ENCODE results near the gene SEM1. TPM values are rescaled to one million over a fixed set of nuclear protein-coding genes. Genes with fewer than 3 reads are reported as not detected.
"Not testable (repeated sequence)": the region's sequence is repeated elsewhere in the genome, so short reads cannot be mapped to it uniquely, and the experiment has no call there.

Gene SEM1
- total RNA-seq, 1 donor from 2014 or later = 53.7 TPM

DNA sequence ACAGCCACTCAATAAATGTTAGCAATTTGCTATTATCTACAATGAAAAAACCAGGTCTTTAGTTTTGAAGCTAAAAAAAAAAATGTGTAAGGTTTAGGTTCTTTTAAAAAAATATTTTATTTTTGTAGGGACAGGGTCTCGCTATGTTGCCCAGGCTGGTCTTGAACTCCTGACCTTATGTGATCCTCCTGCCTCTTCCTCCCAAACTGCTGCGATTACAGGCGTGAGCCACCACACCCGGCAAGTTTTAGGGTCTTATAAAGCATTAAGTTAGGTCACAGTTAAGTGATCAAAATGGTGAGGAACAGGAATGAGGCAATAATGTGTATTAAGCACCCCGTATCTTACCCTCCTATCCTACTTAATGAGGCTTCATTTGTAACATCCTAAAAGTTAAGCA, 774 bp downstream of the SEM1 start:
- no peak for ATAC-seq
- no peak for DNase-seq (ENCODE audit: low spot score)
- intact Hi-C loops (cut with DNase I) = no loop called here

DNA sequence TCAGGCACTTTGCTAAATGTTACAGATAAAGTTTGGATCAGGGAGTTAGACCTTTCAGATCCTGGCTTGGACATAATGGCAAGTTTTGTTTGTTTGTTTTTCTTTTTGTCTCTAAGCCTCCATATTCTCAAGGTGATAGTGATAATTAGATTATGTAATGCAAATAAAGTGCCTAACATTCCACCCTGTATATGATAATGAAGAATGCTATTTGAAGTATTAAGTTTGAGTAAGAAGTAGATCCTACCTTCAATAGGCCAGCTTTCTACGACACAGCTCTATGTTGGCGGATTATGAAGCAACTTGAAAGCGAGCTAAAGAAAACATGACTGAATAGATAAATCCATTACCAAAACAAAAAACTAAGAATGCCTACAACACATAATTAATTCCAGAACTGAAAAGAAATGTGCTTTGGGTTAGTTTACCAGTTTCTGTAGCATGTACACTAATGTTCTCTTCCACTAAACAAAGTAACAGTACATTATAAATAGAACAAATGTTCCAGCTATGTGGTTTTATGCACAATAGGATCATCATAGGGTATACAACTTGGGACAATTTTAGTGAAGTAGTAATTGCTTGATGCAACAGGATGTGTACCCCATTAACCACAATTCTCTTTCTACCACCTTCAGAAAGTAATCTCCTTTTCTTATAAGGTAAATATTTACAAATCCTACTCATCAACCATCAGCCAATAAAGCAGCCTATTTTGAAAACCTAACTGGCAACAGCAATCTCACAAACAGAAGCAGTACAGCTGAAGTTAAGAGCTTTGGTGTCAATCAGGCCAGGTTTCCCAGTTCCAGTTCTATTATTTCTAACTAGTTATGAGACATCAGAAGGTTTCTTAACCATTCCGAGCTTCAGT, 1.5 kb downstream of the SEM1 start:
- no peak for ATAC-seq
- intact Hi-C loops (cut with DNase I) = no loop called here

DNA sequence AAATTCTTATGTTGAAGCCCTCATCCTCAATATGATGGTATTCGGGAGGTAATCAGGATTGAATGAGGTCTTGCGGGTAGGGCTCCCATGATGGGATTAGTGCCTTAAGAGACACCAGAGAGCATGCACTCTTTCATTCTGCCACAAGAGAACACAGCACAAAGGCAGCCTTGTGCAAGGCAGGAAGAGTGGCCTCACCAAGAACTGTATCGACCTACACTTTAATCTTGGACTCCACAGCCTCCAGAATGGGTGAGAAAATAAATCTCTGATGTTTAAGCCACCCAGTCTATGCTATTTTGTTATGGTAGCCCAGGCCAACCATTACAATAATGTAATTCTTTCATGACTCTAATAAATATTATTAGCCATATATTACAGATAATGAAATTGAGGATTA, 8.4 kb downstream of the SEM1 start:
- no peak for DNase-seq (ENCODE audit: low spot score)
- ATAC-seq = no peak
- intact Hi-C loops (cut with DNase I) = no loop called here

More for the DNA sequence above, 1.5 kb downstream of the SEM1 start:
- no peak for DNase-seq (ENCODE audit: low spot score)

DNA sequence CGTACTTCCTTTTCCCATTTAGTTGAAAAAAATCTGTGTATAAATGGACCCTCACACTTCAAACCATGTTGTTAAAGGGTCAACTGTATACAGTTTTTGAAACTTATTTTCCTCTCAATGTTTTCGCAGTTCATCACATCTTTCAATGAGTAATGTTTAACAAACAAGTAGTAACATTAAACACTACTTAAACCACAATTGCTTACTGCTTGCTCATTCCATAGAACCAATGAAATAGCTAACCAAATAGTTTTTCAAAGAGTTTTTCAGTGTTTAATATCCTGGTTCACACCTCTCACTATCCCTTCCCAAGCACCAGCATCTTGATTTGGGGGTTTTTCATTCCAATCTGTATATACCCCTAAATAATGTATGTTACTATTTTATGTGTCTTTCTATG, 9.1 kb downstream of the SEM1 start:
- ATAC-seq (no peak), DNase-seq (ENCODE audit: low spot score) (no peak)
- intact Hi-C loops (cut with DNase I) = no loop called here

DNA sequence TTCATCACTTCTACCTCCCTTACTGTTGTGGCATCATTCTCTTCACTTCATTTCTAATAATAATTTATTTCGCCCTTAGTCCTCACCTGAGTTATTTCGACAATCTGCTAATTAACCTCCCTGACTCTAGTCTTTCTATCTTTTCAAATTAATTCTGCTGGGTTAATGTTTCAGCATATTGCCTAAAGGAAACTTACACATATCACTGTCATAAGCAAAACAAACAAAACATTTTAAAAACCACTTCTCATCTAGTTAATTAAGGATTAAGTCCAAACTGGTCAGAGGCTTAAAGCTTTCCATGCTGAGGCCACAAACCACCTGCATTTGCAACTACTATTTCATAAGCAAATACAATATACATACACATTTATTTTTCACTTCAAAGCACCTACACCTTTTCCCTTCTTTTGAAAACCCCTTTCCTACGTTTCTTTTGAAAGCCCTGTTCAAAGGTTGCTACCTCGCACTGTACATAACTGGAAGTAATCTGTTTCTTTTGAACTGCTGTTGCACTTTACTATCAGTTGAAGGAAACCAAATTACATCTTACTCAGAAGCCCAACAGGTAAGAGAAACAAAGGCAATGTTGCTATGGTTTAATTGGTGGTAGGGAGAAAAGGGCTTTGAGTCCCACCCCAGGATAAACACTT, 10.3 kb downstream of the SEM1 start:
- no peak for DNase-seq (ENCODE audit: low spot score)
- ATAC-seq = no peak
- intact Hi-C loops (cut with DNase I) = no loop called here

DNA sequence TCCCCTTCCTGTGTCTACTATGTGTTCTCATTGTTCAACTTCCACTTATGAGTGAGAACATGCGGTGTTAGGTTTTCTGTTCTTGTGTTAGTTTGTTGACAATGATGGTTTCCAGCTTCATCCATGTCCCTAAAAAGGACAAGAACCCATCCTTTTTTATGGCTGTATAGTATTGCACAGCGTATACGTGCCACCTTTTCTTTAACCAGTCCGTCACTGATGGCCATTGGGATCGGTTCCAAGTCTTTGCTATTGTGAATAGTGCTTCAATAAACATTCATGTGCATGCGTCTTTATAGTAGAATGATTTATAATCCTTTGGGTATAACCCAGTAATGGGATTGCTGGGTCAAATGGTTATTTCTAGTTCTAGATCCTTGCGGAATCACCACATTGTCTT, 11.2 kb downstream of the SEM1 start:
- DNase-seq (ENCODE audit: low spot score); intact Hi-C loops (cut with DNase I); ATAC-seq: not testable (repeated sequence)

DNA sequence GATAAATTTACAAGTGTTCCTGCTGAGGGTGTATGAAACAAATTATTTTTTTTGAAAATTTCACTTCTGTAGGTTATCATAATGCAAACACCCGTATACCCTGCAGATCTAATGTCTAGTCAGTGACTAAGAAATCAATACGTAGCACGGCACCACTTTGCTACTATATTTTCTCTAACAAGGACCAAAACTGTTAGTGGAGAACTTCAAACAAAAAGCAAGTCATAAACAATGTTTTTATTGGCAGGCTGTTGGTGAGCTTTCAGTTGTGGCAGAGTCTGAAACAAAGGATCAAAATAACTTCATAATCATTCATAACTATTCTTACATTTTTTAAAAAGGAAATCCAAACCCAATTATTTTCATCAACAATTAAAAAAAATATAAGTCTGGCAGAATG, 11.8 kb downstream of the SEM1 start:
- DNase-seq (ENCODE audit: low spot score) (no peak), ATAC-seq (no peak)
- intact Hi-C loops (cut with DNase I) = no loop called here

DNA sequence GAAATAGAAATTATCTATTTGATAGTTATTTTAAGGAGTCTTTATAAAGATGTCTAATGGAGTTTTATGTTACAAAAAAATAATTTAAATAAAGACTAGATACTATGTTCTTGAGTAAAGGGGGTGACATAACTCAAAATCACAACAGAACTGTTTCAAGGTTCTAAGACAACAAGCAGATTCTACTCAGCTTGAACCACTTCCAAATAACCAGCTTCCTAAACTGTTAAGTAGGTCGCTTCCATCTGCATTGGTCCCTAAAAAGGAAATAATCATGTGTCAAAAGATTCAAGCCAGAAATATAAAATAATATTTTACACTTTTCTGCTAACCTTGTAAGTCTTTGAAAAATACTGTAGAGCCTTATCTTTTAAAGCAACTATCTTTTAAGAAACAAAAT, 14.1 kb downstream of the SEM1 start:
- ATAC-seq = no peak
- intact Hi-C loops (cut with DNase I) = no loop called here
- DNase-seq (ENCODE audit: low spot score) = no peak

DNA sequence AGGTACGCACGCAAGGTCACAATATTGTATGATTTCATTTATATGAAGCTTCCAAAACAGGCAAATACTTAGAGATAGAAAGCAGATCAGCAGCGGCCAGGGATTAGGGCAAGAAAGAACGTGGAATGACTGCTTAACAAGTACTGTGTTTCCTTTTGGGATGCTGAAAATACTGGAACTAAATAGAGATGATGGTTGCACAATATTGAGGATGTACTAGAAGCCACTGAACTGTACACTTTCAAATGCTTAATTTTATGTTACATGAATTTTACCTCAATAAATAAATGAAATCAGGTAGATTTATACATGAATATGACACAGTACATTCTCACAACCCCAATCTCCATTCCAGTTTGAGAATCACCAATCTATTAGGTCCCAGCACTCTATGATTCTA, 15.6 kb downstream of the SEM1 start:
- intact Hi-C loops (cut with DNase I) = no loop called here
- DNase-seq (ENCODE audit: low spot score) (no peak), ATAC-seq (no peak)

DNA sequence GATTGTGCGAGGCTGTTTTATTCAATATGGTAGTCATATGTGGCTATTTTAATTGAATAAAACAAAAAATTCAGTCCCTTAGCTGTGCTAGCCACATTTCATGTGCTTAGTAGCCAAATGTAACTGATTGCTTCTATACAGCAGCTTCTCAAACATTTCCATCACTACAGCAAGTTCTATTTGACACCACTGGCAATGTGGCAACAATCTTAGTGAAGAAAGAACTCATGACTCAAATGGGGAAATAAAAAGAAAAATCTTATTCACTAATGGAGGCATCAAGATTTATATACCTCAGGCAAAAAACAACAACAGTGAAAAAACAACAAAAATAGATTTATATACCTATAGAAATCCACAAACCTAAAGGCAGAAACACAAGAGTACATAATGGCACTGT, 17.9 kb downstream of the SEM1 start:
- intact Hi-C loops (cut with DNase I) = no loop called here
- ATAC-seq = no peak
- no peak for DNase-seq (ENCODE audit: low spot score)

DNA sequence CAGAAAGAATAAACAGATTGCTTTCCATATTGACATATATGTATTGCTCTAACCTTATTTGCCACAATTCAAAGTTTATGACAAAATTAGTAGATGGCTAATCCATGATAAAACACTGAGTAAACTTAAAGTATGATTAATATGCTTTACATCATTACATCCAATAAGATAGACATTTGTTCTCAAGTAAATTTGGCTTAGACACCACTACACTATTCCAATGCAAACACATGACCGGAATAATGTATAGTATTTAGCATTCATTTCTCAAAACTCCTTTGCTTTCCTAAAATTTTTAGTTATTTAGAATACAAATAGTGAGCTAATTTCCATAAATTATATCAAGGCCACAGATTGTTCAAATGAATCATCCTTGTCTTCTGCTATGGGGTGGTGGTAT, 20.2 kb downstream of the SEM1 start:
- DNase-seq (ENCODE audit: low spot score) (no peak), ATAC-seq (no peak)
- intact Hi-C loops (cut with DNase I) = no loop called here

DNA sequence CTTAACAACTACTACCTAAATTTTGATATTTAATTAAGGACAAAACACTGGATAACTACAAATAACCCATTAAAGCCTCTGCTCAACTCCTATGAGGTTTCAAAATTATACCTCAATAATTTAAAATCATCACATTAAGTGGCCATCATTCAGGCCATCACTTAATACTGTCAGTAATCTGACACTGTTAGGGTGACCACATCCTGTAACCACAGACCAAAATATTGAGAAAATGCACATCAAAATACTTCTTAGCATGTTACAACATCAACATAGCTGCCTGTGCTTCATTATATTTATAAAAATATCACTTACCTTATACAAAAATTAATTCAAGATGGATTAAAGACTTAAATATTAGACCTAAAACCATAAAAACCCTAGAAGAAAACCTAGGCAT, 23.3 kb downstream of the SEM1 start:
- ATAC-seq (no peak), DNase-seq (ENCODE audit: low spot score) (no peak)
- intact Hi-C loops (cut with DNase I) = no loop called here

DNA sequence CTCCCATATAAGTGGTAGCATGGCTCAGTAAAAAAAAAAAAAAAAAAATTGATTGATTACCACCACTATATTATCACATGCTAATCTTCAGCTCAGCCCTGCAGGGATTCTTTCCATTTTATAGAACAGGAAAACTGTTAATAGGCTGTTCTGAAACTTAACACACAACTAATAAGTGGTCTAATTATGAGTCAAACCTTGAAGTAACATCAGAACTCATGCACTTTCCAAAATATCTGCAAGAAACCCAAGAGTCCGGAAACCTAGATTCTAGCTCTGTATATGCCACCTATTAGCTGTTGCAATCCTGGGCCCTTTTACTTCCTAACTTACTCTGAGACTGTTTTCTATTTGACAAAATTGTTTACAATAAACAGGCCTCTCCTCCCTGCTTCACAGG, 23.9 kb downstream of the SEM1 start:
- no peak for ATAC-seq
- intact Hi-C loops (cut with DNase I) = no loop called here
- DNase-seq (ENCODE audit: low spot score) = no peak

DNA sequence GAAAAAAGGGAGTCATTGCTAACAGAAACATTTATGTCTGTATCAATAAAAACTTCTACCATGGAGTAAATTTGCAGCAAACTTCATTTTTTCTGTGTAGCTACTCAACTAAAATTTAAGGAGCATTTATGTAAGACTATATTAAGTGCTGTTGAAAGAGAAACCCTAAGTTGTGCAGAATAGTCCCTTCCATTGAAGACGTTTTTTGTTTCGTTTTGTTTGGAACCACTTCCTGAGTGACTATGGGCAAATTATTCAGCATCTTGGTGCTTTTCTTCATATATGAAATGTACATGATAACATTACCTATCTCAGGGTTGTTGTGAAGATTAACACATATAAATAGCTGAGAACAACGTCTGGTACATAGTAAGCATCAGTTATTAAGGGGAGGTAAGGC, 24.3 kb downstream of the SEM1 start:
- DNase-seq (ENCODE audit: low spot score) (no peak), ATAC-seq (no peak)
- intact Hi-C loops (cut with DNase I) = no loop called here

DNA sequence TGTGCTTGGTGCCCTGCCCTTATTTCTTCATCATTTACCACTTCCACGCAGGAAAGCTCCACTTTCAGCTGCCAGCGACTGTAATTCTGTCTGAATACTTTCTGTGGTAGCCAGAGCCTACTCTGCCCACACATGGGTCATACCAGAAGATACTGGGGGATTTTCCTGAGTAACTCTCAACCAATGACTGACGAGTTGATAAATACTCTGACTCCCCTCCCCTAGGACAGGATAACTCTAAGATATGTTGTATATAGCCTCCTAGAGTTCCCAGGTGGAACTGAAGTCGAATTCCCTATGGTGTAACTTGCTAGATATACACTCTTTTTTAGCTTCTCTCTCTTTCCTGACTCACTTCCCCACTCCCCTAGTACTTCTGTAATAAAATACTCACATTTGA, 29.8 kb downstream of the SEM1 start:
- DNase-seq (ENCODE audit: low spot score) (no peak), ATAC-seq (no peak)
- intact Hi-C loops (cut with DNase I) = no loop called here

DNA sequence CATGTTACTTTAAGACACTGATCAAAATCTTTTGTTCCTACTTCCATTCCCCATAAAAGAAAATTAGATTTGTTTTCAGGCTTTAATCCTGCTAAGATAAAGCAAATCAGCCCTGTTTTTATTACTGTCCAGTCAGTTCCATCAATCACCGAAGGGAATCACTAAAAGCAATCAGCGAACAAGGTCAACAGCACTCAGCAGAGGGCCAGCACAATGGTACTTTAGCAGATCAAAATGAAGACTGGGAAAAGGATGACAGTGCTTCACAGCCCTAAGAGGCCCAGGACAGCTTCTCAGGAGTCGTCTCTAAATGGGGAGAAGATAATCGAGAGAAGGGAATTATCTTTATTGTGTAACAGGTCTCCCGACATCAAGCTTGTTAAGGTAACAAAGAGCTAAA, 32.7 kb downstream of the SEM1 start:
- no peak for DNase-seq (ENCODE audit: low spot score)
- intact Hi-C loops (cut with DNase I) = no loop called here
- ATAC-seq = no peak

DNA sequence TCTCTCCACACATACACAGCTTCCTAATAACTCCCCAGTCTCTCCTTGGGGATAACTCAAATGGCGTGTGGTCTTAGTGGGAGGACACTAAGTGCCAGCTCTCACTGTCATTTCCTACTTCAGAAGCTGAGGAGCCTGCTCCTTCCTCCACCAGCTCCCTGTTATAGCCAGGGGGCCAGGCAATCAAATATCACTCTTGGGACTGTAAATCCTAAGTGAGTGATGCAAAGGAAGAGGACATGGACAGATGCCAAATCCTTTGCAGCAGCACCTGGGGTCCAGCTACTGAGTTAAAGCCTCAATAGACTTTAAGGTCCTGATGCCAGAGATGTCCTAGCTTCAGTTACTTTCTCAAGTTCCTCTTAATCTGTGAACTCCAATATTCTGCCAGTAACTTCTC, 34.1 kb downstream of the SEM1 start:
- ATAC-seq = no peak
- intact Hi-C loops (cut with DNase I) = no loop called here

DNA sequence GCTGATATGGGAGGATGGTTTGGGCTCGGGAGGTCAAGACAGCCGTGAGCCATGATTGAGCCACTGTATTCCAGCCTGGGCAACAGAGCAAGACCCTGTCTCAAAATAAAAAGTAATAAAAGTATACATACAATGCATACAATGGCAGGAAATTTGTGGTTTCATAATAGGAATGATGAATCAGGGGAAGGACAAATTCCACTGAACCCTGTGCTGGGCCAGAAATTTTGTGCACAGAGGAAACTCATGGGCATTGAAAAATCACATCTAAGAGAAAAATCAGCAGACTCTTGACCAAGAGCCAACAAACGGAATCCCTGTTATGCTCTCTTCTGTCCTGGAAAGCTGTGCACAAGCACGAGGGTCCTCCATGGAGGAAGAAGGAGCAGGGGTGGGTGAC, 35.1 kb downstream of the SEM1 start:
- ATAC-seq (no peak), DNase-seq (ENCODE audit: low spot score) (no peak)
- intact Hi-C loops (cut with DNase I) = no loop called here

More for the DNA sequence above, 34.1 kb downstream of the SEM1 start:
- no peak for DNase-seq (ENCODE audit: low spot score)

DNA sequence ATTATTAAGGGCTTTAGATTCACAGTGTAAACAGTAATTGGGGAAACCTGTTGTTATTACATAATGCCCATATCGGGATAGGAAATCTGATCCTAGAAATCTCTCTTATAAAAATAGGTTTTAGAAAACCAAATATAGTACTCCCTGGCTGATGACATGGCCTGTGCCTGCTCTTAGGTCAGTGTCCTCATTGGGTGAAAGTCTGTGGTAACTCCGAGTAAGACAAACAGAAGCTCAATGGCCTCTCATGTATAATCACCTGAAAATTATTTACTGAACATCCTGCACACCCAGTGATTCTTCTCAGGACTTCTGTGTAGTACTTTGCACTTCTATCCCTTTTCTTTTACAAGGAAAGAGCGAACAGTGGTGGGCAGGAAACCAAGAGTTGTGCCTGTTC, 37.8 kb downstream of the SEM1 start:
- ATAC-seq = no peak
- DNase-seq (ENCODE audit: low spot score) = no peak
- intact Hi-C loops (cut with DNase I) = no loop called here

DNA sequence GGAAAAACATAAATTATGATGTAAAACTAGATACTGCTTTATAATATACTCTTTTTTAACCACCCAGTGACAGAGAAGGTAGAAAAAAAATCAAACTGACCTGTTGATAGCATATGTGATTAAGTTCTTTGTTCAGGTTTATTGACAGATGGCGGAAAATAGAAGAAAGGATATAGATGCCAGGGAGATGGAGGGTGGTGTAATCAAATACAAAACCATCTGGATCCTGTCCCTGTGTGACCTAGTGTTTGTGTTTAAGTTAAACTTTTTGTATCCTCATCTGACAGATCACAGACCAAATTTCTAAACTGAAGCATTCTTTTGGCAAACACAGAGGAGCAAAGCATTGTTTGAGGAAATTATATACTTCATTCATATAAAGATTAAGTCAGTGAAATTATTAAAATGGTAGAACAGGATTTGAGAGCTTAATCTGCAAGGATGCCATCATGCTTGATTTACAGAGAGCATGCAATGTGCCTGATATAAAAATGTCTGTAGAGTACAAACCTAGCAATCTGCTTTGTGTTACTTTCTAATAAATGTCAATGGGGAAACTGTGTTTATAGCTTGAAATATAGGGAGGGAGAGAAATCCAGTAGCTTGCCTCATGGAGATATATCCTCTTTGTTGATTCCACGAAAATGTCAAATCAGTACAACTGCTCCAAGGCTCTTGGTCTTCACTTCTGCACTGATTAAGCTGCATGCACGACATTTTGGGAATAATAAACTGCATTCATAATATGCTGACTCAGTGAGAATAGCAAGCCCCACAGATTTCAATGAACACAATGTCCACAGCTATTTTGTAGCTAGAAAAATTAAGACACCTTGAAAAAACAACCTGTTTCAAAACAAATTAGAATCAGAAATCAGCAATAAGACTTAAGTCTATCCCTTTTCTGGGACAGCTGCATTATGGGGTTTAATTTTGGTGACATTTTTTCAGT, 39.0 kb downstream of the SEM1 start:
- DNase-seq (ENCODE audit: low spot score) = no peak
- no peak for ATAC-seq
- intact Hi-C loops (cut with DNase I) = no loop called here

All from sciatic nerve (tissue), 2 donors.